Cardiac muscle cell (in vitro differentiated cells and primary cell): Measurements from ENCODE around the gene CITED2. TPM values are rescaled to one million over a fixed set of nuclear protein-coding genes. Genes with fewer than 3 reads are reported as not detected.

Experiments used
- DNase-seq, 2 donors: peaks; one replicate each; pipeline versions ENCODE4 v3.0.0 to v3.0.0-alpha.2; 2010 to 2017; ENCODE audit warnings: low read depth in 1 of 2, low spot score in 1 of 2
- H3K27ac ChIP-seq: fragments of 200-600 bp; sonication (generic); 2 replicates; pipeline ENCODE4 v1.5.1; 2016
- H3K27me3 ChIP-seq: fragments of 200-600 bp; sonication (generic); 2 replicates; pipeline ENCODE4 v1.6.0; 2016; ENCODE audit warnings: control low read depth
- H3K36me3 ChIP-seq: fragments of 200-600 bp; sonication (generic); 2 replicates; pipeline ENCODE4 v1.5.1; 2016; ENCODE audit warnings: control low read depth
- H3K4me1 ChIP-seq: fragments of 200-600 bp; sonication (generic); 2 replicates; pipeline ENCODE4 v1.8.1; 2017; ENCODE audit warnings: low read depth, mild to moderate bottlenecking, mixed run types
- H3K4me3 ChIP-seq: fragments of 200-600 bp; sonication (generic); 2 replicates; pipeline ENCODE4 v1.5.1; 2016; ENCODE audit warnings: mild to moderate bottlenecking
- H3K9me3 ChIP-seq: fragments of 200-600 bp; sonication (generic); 2 replicates; pipeline ENCODE4 v1.5.1; 2017; ENCODE audit warnings: low read depth, mild to moderate bottlenecking, control low read depth
- polyA plus RNA-seq: library from polyadenylated mRNA; unstranded; fragments of >200 nt; fragmentation: Nextera tagmentation; extraction: Ambion mirVana; gene quantifications from 2 replicates; pipeline ENCODE4 v1.2.1, GENCODE V29; 2016
- total RNA-seq: library from RNA; depleted of rRNA; stranded (reverse); fragments of >200 nt; gene quantifications from 2 replicates; pipeline ENCODE4 v1.2.3, GENCODE V29; 2016
- TF ChIP-seq, protein P1 (sequence below): IDR thresholded peaks from 2 replicates; pipeline ENCODE4 v1.5.1; 2012; ENCODE audit warnings: low read depth, mild to moderate bottlenecking, low read length

The CITED2 gene
- total and polyA plus RNA-seq, 2 experiments from 2014 or later, result 34.9 to 513 TPM

DNA sequence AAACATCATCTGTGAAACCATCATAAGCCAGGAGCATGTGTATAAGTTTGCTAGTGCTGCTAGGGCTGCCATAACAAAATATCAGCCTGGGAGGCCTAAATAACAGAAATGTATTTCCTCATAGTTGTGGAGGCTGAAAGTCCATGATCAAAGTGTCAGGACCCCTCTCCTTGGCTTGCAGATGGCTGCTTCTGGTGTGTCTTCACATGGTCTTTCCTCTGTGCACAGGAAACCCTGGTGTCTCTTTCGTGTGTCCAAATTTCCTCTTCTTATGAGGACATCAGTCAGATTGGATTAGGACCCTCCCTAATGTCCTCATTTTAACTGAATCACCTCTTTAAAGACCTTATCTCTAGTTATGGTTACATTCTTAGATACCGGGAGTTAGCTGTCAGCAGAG is 6.2 kb upstream of the CITED2 start:
- no peak overlapping the region for H3K27ac ChIP-seq
- no peaks in the 10 kb centered on the region for H3K9me3 ChIP-seq
- TF ChIP-seq, protein P1, sequence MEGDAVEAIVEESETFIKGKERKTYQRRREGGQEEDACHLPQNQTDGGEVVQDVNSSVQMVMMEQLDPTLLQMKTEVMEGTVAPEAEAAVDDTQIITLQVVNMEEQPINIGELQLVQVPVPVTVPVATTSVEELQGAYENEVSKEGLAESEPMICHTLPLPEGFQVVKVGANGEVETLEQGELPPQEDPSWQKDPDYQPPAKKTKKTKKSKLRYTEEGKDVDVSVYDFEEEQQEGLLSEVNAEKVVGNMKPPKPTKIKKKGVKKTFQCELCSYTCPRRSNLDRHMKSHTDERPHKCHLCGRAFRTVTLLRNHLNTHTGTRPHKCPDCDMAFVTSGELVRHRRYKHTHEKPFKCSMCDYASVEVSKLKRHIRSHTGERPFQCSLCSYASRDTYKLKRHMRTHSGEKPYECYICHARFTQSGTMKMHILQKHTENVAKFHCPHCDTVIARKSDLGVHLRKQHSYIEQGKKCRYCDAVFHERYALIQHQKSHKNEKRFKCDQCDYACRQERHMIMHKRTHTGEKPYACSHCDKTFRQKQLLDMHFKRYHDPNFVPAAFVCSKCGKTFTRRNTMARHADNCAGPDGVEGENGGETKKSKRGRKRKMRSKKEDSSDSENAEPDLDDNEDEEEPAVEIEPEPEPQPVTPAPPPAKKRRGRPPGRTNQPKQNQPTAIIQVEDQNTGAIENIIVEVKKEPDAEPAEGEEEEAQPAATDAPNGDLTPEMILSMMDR, result no peak
- peaks cover 11% of the 10 kb centered on the region for H3K4me1 ChIP-seq
- no peaks in the 10 kb centered on the region for H3K36me3 ChIP-seq
- no peak for DNase-seq
- no peak overlapping the region for H3K4me3 ChIP-seq
- no peaks in the 10 kb centered on the region for H3K27me3 ChIP-seq

DNA sequence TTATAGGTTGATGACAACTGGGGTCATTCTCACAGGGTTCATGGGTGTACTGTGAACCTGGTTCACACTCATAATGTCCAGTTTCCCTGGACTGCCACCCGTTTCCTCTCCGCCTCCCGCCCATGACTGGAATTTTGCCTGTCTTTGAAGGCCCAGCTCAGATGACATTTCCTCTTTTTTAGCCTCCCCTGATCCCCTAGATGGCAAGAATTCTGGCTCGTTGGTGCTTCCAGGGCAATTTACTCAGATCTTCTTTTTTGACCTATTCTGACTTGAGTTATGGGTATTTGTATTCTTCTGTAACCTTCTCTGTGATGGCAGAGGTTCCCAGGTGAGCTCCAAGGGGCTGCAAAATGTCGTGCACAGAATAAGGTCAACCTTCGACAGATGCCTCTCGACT is 5.7 kb upstream of the CITED2 start:
- H3K36me3 ChIP-seq, result no peaks in the 10 kb centered on the region
- TF ChIP-seq, protein P1, result no peak
- H3K9me3 ChIP-seq, result no peaks in the 10 kb centered on the region
- H3K27ac ChIP-seq, result no peak overlapping the region
- peaks cover 11% of the 10 kb centered on the region for H3K4me1 ChIP-seq
- no peak for DNase-seq
- H3K27me3 ChIP-seq, result no peaks in the 10 kb centered on the region
- H3K4me3 ChIP-seq, result no peak overlapping the region

DNA sequence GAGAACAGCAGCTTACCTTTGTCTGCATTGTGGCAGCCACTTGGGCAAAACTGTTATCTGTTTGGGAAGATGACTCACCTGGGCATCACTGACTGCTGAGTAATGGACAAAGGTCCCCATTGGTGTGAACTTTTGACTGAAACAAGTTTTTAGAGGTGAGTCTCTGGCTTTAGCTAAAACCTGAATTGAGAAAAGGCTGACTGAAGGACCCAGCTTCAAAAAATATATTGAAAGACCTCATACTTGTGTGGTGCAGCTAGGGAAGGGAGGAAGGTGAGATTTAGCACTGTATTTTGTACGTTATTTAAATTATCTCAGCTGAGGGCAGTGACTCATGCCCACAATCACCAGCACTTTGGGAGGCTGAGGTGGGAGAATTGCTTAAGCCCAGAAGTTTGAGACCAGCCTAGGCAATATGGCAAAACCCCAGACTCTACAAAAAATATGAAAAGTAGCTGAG is 4.5 kb upstream of the CITED2 start:
- Histone ChIP-seq H3K36me3 (no peaks in the 10 kb centered on the region), H3K4me1 (peaks cover 11% of the 10 kb centered on the region), H3K4me3 (no peak overlapping the region), H3K9me3 (no peaks in the 10 kb centered on the region), H3K27me3 (no peaks in the 10 kb centered on the region), H3K27ac (no peak overlapping the region)
- TF ChIP-seq, protein P1, result no peak
- peak in 1 of 2 donors; percentile 44 for DNase-seq

DNA sequence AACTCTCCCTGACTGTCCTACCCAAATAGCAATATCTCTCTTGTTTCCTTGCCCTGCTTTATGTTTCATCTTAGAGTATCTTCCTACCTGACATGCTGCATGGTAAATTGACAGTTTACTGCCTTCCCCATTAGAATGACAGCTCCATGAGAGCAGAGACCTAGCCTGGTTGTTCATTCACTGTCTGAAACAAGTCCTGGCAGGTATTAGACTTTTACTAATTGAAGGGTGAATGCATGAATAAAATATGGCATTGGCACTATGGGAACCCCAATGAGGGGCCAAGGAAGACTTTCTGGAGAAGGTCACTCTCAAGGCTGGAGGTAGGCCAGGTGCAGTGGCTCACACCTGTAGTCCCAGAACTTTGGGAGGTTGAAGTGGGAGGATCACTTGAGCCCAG is 3.8 kb upstream of the CITED2 start:
- no peak overlapping the region for H3K27ac ChIP-seq
- DNase-seq, result no peak
- H3K9me3 ChIP-seq, result no peaks in the 10 kb centered on the region
- no peak overlapping the region for H3K4me3 ChIP-seq
- TF ChIP-seq, protein P1, result no peak
- no peaks in the 10 kb centered on the region for H3K27me3 ChIP-seq
- H3K36me3 ChIP-seq, result peaks cover 7% of the 10 kb centered on the region
- H3K4me1 ChIP-seq, result peaks cover 11% of the 10 kb centered on the region

DNA sequence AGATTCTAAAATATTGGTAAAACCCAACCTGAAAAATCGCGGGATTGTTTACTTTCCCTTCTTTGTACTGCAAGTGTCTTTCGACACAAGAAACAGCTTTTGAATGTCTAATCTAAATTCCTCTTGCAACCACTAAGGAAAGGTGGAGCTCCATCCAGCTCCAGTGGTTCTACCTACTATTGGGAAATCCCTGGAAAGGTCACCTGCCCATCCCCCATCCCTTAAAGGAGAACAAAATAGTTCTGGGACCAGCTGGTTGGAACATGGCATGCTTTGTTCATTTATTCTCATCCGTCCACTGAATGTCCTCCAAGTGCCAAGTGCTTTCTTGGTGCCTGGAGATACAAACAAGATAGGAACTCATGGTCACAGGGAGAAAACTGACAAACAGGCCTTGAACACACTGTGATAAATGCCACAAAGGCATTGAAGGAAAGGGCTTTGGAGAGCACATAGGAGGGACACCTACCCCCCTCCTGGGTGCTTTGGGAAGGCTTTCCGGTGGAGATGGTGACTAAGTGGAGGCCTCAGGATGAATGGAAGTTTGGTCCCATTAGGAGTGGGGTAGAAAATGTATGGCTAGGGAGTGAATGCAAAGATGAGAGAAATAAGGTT is 2.3 kb upstream of the CITED2 start:
- peak overlapping the region; percentile 97 for H3K27ac ChIP-seq
- H3K27me3 ChIP-seq, result no peaks in the 10 kb centered on the region
- H3K9me3 ChIP-seq, result no peaks in the 10 kb centered on the region
- peaks cover 11% of the 10 kb centered on the region for H3K4me1 ChIP-seq
- H3K4me3 ChIP-seq, result peak overlapping the region; percentile 99
- peaks cover 22% of the 10 kb centered on the region for H3K36me3 ChIP-seq
- TF ChIP-seq, protein P1, result no peak
- peak; percentile 50 to 78 for DNase-seq
